Measurements from ENCODE around the gene TMEM101. TPM values are rescaled to one million over a fixed set of nuclear protein-coding genes. Genes with fewer than 3 reads are reported as not detected.

The TMEM101 gene
- total and polyA plus RNA-seq, 2 of the 13 experiments (the other 11 are each of a cell fraction or from before 2014, with no cell fraction given) = 72.0 to 100 TPM

DNA sequence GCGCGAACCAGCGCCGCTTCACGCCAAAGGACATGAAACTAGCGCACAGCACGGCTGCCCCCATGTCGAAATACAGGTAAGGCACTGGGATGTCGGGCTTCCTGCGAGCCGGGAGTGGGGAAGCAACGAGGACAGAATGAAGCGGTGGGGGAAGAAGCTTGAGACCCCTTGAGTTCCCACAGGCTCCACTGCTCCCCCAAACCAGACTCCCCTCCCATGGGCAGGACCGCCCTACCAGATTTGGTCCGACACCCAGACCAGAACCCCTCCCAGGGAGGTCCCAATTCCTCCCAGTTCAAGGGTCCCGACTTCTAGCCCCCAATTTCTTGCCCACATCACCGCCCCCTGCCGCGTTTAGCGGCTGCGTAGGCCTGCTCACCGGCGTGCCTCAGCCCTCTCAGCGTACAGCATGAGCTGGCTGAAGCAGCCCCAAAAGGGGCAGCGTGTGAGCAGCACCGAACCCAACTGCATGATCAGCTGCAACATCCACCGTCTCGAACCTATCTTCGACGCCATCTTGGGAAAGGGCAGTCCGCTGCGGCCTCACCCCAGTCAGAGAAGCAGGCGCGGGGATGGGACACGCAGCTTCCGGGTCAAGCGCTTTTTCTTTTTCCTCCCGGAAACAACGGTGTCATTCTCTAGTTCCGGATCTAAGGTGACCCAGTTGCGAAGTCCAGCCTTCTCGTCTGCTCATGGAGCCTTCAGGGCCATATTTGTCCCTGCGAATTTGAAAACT, at the start of gene TMEM101 (continued):
- TF ChIP-seq ARID4A (CRISPR knock-in tag; IDR thresholded peaks at IDR 0.05; ENCODE audit: borderline replicate concordance) (peak; percentile 95), NPAS2 (CRISPR knock-in tag; IDR thresholded peaks at IDR 0.05; ENCODE audit: borderline replicate concordance) (no peak), ATF4 (CRISPR knock-in tag; IDR thresholded peaks at IDR 0.05) (peak in 1 of 2 experiments; percentile 76; a peak in 2 of 4 replicates), ZNF275 (CRISPR knock-in tag; IDR thresholded peaks at IDR 0.05; ENCODE audit: borderline replicate concordance) (no peak; the same call in 1 of the 2 replicates), ZNF362 (CRISPR knock-in tag; IDR thresholded peaks at IDR 0.05; ENCODE audit: borderline replicate concordance) (peak; percentile 90), TIGD3 (CRISPR knock-in tag; IDR thresholded peaks at IDR 0.05; ENCODE audit: borderline replicate concordance) (peak; percentile 96), ZNF792 (CRISPR knock-in tag; IDR thresholded peaks at IDR 0.05) (peak; percentile 90), ZNF274 (CRISPR knock-in tag; IDR thresholded peaks at IDR 0.05) (peak; percentile 95), TEF (CRISPR knock-in tag; IDR thresholded peaks at IDR 0.05) (0 out of 2 replicates have a peak, but pooled peaks have one; percentile 58), TCF7 (IDR thresholded peaks at IDR 0.05; ENCODE audit: low read depth) (0 out of 2 replicates have a peak, but pooled peaks have one; percentile 6), ZNF724P (CRISPR knock-in tag; IDR thresholded peaks at IDR 0.05; ENCODE audit: borderline replicate concordance) (0 out of 2 replicates have a peak, but pooled peaks have one; percentile 59), ARNT2 (CRISPR knock-in tag; IDR thresholded peaks at IDR 0.05; ENCODE audit: low read depth) (peak; percentile 94), RBFOX2 (IDR thresholded peaks at IDR 0.05; ENCODE audit: low read depth, low read length) (peak; percentile 79), DZIP1 (CRISPR knock-in tag; IDR thresholded peaks at IDR 0.05) (no peak)

Data from HepG2 (cell line).